Kidney epithelial cell (primary cell): ENCODE results near the gene ASMTL. TPM values are rescaled to one million over a fixed set of nuclear protein-coding genes. Genes with fewer than 3 reads are reported as not detected.

Experiments
- DNase-seq: peaks from one replicate; pipeline ENCODE4 v3.0.0-alpha.2; 2010; ENCODE audit warnings: low read depth
- H3K27me3 ChIP-seq: 2 replicates; pipeline ENCODE4 v1.6.0; 2011; ENCODE audit warnings: low read length; ENCODE audit not compliant: control insufficient read depth, insufficient read depth
- H3K36me3 ChIP-seq: 2 replicates; pipeline ENCODE4 v1.5.1; 2011; ENCODE audit warnings: low read length; ENCODE audit not compliant: control insufficient read depth, insufficient read depth
- H3K4me3 ChIP-seq: 2 replicates; pipeline ENCODE4 v1.5.1; 2011; ENCODE audit warnings: low read depth, mild to moderate bottlenecking, control low read depth, low read length
- CTCF ChIP-seq: IDR thresholded peaks from 2 replicates; pipeline ENCODE4 v1.5.1; 2011; ENCODE audit warnings: mild to moderate bottlenecking, moderate library complexity, low read length, control low read depth, inconsistent platforms; ENCODE audit not compliant: insufficient read depth, poor library complexity, severe bottlenecking
- total RNA-seq: library from RNA; depleted of rRNA; stranded (reverse); fragments of >200 nt; gene quantifications from 2 replicates; pipeline ENCODE4 v1.2.3, GENCODE V29; 2015

The ASMTL gene
- total RNA-seq, 1 donor from 2014 or later = 15.9 TPM

GRCh38 chrX:1419545-1420355 lies 33.0 kb downstream of the ASMTL start:
- no peak overlapping the region for H3K4me3 ChIP-seq

GRCh38 chrX:1418901-1419544 lies 33.7 kb downstream of the ASMTL start:
- Histone ChIP-seq H3K4me3 (no peak overlapping the region), H3K36me3 (peaks cover 6% of the 10 kb centered on the region), H3K27me3 (no peaks in the 10 kb centered on the region)
- no peak for TF ChIP-seq CTCF
- no peak for DNase-seq

More at GRCh38 chrX:1419545-1420355, 33.0 kb downstream of the ASMTL start:
- TF ChIP-seq CTCF = no peak
- no peak for DNase-seq
- Histone ChIP-seq H3K36me3 (peaks cover 6% of the 10 kb centered on the region), H3K27me3 (no peaks in the 10 kb centered on the region)

GRCh38 chrX:1417921-1418771 lies 34.6 kb downstream of the ASMTL start:
- TF ChIP-seq CTCF = no peak
- H3K4me3 ChIP-seq = no peak overlapping the region
- H3K36me3 ChIP-seq = peaks cover 4% of the 10 kb centered on the region
- H3K27me3 ChIP-seq = no peaks in the 10 kb centered on the region
- DNase-seq = no peak

- no peak for TF ChIP-seq CTCF
- DNase-seq = no peak
- Histone ChIP-seq H3K27me3 (no peaks in the 10 kb centered on the region), H3K4me3 (no peak overlapping the region), H3K36me3 (peaks cover 4% of the 10 kb centered on the region)
Observed at GRCh38 chrX:1416965-1417760, 35.5 kb downstream of the ASMTL start.

- Histone ChIP-seq H3K4me3 (no peak overlapping the region), H3K36me3 (peaks cover 2% of the 10 kb centered on the region), H3K27me3 (no peaks in the 10 kb centered on the region)
- DNase-seq = no peak
- TF ChIP-seq CTCF = no peak
Observed at GRCh38 chrX:1416327-1416784, 36.4 kb downstream of the ASMTL start.
